Measurements from ENCODE around the gene AVEN. TPM values are rescaled to one million over a fixed set of nuclear protein-coding genes. Genes with fewer than 3 reads are reported as not detected.

Gene AVEN
- total and polyA plus RNA-seq, 2 of the 4 experiments (the other 2 are of a cell fraction) = 9.1 to 17.6 TPM

GRCh38 chr15:34064438-34064837, 25.4 kb upstream of the AVEN start:
- Histone ChIP-seq H4K20me1 (ENCODE audit: insufficient read depth, low read length) (no peaks in the 10 kb centered on the region), H2BK15ac (ENCODE audit: low read depth, low read length) (no peak overlapping the region), H2AK9ac (replicated peaks; ENCODE audit: low read depth, low read length, poor library complexity) (no peak overlapping the region), H3K4me2 (ENCODE audit: low read depth, low read length) (no peak overlapping the region), H2BK5ac (ENCODE audit: low read depth, low read length, poor library complexity, severe bottlenecking) (no peak overlapping the region), H3K14ac (replicated peaks; ENCODE audit: low read depth, low read length) (no peak overlapping the region), H3K56ac (ENCODE audit: extremely low read depth, insufficient read depth, low read length) (no peak overlapping the region), H3K79me1 (ENCODE audit: low read depth in 1 of 2, low read length in 2 of 2) (no peaks in the 10 kb centered on the region), H3K36me3 (ENCODE audit: control insufficient read depth, insufficient read depth, low read length) (no peaks in the 10 kb centered on the region), H2BK120ac (ENCODE audit: low read depth, low read length) (no peak overlapping the region), H2AK5ac (ENCODE audit: low read depth, low read length) (no peak overlapping the region), H4K5ac (ENCODE audit: low read depth, low read length) (no peak overlapping the region), H3K9me3 (ENCODE audit: control insufficient read depth, insufficient read depth, low read length) (no peaks in the 10 kb centered on the region), H3K4me3 (ENCODE audit: insufficient read depth, low read depth, low read length) (no peak overlapping the region), H4K91ac (ENCODE audit: insufficient read depth, low read depth, low read length) (no peak overlapping the region), H4K8ac (ENCODE audit: low read depth in 2 of 2, low read length in 2 of 2) (no peak overlapping the region), H3K4ac (ENCODE audit: low read depth, low read length) (no peak overlapping the region), H3K18ac (ENCODE audit: low read depth, low read length) (no peak overlapping the region), H3K23ac (ENCODE audit: low read depth, low read length) (no peak overlapping the region), H3K27ac (ENCODE audit: insufficient read depth, low read length) (no peak overlapping the region), H2AFZ (replicated peaks; ENCODE audit: low read length, poor library complexity) (no peak overlapping the region), H3K9me1 (ENCODE audit: insufficient read depth, low read length) (no peaks in the 10 kb centered on the region; the same call in 1 of the 2 replicates), H3K9ac (ENCODE audit: low read depth, low read length) (no peak overlapping the region), H2BK20ac (ENCODE audit: low read depth, low read length) (no peak overlapping the region), H3K4me1 (ENCODE audit: control insufficient read depth, insufficient read depth, low read length) (no peaks in the 10 kb centered on the region), H3K27me3 (ENCODE audit: control insufficient read depth, insufficient read depth, low read length) (no peaks in the 10 kb centered on the region)
- TF ChIP-seq USF2 (IDR thresholded peaks at IDR 0.05; ENCODE audit: low read depth, low read length) (no peak), ELK1 (IDR thresholded peaks at IDR 0.05; ENCODE audit: borderline replicate concordance, low read depth, low read length) (no peak), SMC3 (IDR thresholded peaks at IDR 0.05; ENCODE audit: low read depth, low read length) (no peak), BHLHE40 (IDR thresholded peaks at IDR 0.05; ENCODE audit: low read depth, low read length) (no peak), CTCF (conservative IDR thresholded peaks at IDR 0.05; ENCODE audit: low read depth, low read length) (no peak), FOS (IDR thresholded peaks at IDR 0.05; ENCODE audit: low read depth, low read length) (no peak)
- intact Hi-C loops (cut with micrococcal nuclease) = loop anchor here (1.0 to 10.0 kb wide), 5 partner anchors 38 to 772 kb away; partner anchors contain the start of genes EMC7, KATNBL1, LPCAT4 and PGBD4
- no peak for ATAC-seq (ENCODE audit: low read depth)
- dilution Hi-C loops (cut with HindIII; ENCODE audit: low sequenced_read_pairs, unreplicated experiment) = no loop called here
- in situ Hi-C loops (cut with MboI; ENCODE audit: low sequenced_read_pairs) = loop anchor here (10.0 kb wide), 1 partner anchor 150 kb away; the partner anchor contains the start of gene KATNBL1
- BruUV-seq (replicated peaks) = no TSS peak
- ChIA-PET CTCF (no interaction called here), POLR2A (ENCODE audit: unreplicated experiment) (no interaction called here)
- WGBS, 2 experiments (ENCODE audit: extremely low coverage in 2 of 2, insufficient read length in 1 of 2) = no CpG with 5 or more reads among the region's 1 CpG
- DNase-seq = no peak

Measured in IMR-90 (cell line).